Measurements from ENCODE around the gene TPM1. TPM values are rescaled to one million over a fixed set of nuclear protein-coding genes. Genes with fewer than 3 reads are reported as not detected.

TPM1 gene
- total RNA-seq, 1 donor from 2014 or later = 737 TPM

- no peak for DNase-seq (ENCODE audit: low spot score)
Measured at GRCh38 chr15:63054985-63055384, 12.4 kb downstream of the TPM1 start.

DNA sequence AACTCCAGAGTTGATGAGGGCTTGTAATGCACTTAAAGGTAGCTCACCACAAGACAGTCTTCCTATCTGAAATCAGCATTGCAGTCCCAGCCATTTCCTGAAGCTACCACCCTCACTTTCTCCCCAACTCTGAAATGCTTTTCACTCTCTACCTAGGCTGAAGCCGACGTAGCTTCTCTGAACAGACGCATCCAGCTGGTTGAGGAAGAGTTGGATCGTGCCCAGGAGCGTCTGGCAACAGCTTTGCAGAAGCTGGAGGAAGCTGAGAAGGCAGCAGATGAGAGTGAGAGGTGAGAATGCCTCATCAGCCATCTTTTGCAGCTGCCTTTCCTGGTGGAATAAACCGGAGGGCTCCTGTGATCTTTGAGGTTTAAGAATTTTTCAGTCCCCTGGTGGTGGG lies 14.3 kb downstream of the TPM1 start:
- no peak for DNase-seq (ENCODE audit: low spot score)

- no peak for DNase-seq (ENCODE audit: low spot score)
Measured at GRCh38 chr15:63057468-63058345, 15.2 kb downstream of the TPM1 start.

- DNase-seq (ENCODE audit: low spot score) = no peak
Measured at GRCh38 chr15:63059075-63059474, 16.5 kb downstream of the TPM1 start.

GRCh38 chr15:63059573-63060216 lies 17.1 kb downstream of the TPM1 start:
- DNase-seq (ENCODE audit: low spot score) = no peak

DNA sequence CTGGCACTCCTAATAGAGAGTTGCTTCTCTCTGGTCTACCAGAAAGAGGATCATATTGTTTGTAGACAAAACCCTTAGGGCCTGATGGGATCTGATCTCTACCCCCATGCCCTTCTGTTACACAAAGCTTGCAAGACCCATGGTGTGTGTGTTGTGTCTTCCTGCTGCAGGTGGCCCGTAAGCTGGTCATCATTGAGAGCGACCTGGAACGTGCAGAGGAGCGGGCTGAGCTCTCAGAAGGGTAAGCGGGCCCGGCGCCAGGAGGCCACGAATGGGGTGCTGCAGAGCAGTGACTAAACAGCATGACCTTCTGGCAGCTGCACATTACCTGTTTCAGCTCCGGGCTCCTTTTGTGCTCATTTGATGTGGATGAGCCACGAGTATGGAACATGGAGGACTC lies 18.2 kb downstream of the TPM1 start:
- no peak for DNase-seq (ENCODE audit: low spot score)

DNA sequence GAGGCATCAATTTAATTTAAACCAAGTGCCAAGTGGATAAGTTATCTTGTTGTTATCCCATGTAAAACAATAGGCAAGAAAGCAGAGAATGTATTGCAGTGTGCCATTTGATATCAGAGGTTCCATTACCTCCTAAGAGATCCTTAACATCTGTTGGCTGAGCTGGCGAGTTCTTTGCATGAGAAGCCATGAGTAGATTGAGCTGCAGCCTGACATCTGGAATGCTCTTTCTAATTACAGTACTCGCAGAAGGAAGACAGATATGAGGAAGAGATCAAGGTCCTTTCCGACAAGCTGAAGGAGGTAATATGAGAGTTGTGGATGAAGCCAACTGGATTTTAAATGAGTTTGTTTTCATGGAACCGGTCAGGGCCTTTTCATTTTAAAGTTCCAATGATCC lies 19.4 kb downstream of the TPM1 start:
- DNase-seq (ENCODE audit: low spot score) = no peak

DNA sequence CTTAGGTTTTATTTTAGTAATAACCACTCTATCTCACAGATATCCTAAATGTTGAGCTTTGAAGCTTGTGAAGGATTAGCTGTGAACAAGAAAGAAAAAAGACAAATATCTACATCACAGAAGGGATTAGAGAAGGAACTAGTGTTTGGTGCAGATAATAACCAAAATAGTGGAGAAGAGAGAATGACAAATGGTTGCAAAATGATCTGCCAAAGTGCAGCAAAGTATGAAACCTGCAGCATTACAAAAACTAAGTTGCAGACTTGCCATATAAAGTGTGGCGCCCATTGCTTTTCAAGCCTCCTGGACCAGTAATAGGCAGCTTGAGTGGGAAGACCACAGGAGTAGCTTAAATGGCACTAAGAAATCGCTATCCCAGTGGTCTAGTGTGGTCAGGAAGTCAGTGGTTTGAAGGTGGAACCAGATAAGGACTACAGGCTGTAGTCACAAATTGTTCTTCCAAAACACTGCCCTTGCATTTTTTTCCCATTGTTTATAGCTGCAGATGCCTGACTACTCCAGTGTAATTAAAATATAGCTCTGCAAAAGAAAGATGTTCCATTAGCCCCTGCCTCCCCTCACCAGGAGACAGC lies 20.7 kb downstream of the TPM1 start:
- DNase-seq (ENCODE audit: low spot score) = no peak

GRCh38 chr15:63063877-63064409 lies 21.4 kb downstream of the TPM1 start:
- DNase-seq (ENCODE audit: low spot score) = no peak

DNA sequence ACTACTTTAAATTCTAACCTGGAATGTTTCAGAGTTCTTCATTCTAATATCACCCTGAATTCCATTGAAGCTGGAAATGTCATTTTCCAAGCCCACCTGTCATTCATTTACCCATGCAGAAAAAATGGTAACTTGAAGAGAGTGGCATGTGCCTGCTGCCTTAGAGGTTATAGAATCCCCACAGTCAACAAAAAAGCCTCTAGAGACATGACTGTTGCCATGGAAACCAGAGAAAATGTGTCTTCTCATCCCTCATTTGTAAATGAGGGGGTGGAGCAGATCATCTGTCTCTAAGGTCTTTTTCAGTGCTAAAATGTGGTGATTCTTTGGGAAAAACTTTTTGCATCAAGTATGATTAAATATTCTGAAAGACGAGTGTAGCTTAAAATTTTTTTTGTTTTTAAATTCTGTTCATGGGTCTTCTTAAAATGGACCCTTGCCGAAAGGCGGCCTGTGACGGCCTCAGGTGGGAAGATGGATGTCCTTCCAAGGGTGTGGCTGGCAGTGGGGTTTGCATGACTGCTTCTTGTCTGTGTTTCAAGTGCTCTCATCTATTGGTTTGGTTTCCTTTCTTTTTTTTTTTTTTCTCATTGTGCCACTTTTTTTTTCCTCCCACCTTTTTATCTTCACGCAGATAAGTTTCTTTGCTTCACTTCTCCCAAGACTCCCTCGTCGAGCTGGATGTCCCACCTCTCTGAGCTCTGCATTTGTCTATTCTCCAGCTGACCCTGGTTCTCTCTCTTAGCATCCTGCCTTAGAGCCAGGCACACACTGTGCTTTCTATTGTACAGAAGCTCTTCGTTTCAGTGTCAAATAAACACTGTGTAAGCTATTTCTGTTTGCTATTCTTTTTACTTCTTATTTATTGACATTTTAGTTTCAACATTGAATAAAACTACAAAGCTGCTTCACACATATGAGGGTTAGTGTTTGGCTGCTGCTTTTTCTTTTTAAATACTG lies 23.0 kb downstream of the TPM1 start:
- DNase-seq (ENCODE audit: low spot score) = no peak

DNA sequence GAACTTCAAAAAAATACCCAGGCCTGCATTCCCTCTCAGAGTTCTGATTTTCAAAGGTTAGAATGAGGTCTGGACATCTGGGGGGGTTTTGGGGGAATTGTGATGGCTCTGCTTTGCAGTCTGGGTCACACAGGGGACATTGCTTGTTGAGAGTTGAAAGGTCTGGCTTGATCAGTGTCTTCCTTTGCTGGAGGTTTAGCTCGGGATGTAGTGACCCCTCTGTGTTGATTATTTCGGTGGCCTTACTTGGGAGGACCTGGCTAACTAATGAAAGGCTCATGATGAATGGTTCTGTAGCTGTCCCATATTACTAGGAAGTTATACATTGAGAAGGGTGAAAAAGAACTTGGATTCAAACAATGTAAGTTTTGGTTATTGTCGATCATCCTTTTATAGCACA lies 23.7 kb downstream of the TPM1 start:
- no peak for DNase-seq (ENCODE audit: low spot score)

DNA sequence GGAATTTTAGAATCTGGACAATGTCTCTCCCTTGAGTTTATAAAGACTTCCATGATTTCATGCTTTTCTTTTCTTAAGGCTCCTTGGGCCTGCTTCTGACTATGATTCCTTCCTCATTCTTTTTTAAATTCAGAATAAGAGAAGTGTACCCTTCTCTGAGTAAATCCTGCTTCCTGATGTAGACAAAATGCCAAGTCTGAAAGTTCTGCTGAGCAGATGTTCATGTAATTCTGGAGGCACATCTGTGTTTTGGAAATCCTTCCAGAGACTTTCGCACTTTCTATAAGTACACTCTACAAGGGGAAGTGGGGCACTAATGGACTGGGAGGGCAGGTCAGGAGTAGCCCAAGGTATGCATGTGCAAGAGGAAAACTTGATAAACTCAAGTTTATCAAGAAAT lies 24.8 kb downstream of the TPM1 start:
- DNase-seq (ENCODE audit: low spot score) = no peak

GRCh38 chr15:63067976-63068743 lies 25.6 kb downstream of the TPM1 start:
- DNase-seq (ENCODE audit: low spot score) = no peak

DNA sequence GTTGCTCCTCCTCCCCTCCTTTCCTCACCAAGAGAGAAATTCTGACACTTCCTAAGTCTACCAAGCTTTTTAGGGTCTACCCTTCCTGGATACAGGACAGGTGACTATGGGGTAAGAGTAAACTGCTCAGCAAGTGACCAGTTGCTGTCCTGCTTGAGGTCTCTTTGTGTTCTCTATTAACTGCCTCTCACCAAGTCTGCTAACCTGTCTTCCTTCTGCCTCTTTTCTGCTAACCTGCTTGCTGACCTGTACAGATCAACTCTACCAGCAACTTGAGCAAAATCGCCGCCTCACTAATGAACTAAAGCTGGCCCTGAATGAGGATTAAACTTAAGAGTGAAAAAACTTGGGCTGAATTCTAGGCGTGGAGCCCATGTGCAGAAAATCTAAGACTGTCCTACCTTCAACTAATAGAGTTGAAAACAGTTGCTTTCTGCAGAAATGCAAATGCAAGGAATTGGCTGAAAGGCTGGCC lies 27.1 kb downstream of the TPM1 start:
- no peak for DNase-seq (ENCODE audit: low spot score)

GRCh38 chr15:63070681-63071129 lies 28.2 kb downstream of the TPM1 start:
- no peak for DNase-seq (ENCODE audit: low spot score)

GRCh38 chr15:63071288-63071909 lies 28.9 kb downstream of the TPM1 start:
- no peak for DNase-seq (ENCODE audit: low spot score)

GRCh38 chr15:63072023-63072650 lies 29.6 kb downstream of the TPM1 start:
- DNase-seq (ENCODE audit: low spot score) = no peak

- no peak for DNase-seq (ENCODE audit: low spot score)
Measured at GRCh38 chr15:63072809-63073277, 30.3 kb downstream of the TPM1 start.

- no peak for DNase-seq (ENCODE audit: low spot score)
Measured at GRCh38 chr15:63073497-63074172, 31.1 kb downstream of the TPM1 start.
